CD14-positive monocyte (primary cell): Measurements from ENCODE around the gene CCL17. TPM values are rescaled to one million over a fixed set of nuclear protein-coding genes. Genes with fewer than 3 reads are reported as not detected.
A peak's percentile ranks its signal among the peaks of the same experiment; 100 is the strongest.

ENCODE experiments used
- DNase-seq, 3 donors: peaks; one replicate each; pipeline ENCODE4 v3.0.0-alpha.2; 2011 to 2022
- H2AFZ ChIP-seq: 2 replicates; pipeline ENCODE4 v1.6.0; 2012; ENCODE audit warnings: mild to moderate bottlenecking, low read depth, low read length, inconsistent platforms; ENCODE audit not compliant: insufficient read depth, poor library complexity, severe bottlenecking
- H3K27ac ChIP-seq, 2 donors: 1 replicate in 1 of 2; 2 replicates in 1 of 2; pipeline ENCODE4 v1.5.1; 2012 to 2013; ENCODE audit warnings: low read length in 2 of 2, control low read depth in 1 of 2, inconsistent platforms in 1 of 2, low read depth in 1 of 2, mild to moderate bottlenecking in 1 of 2
- H3K27me3 ChIP-seq, 2 donors: one replicate each; pipeline versions ENCODE4 v1.6.0 to v1.6.1; 2011 to 2013; ENCODE audit warnings: low read length in 2 of 2; ENCODE audit not compliant: control insufficient read depth in 2 of 2, insufficient read depth in 2 of 2
- H3K36me3 ChIP-seq, 2 donors: replicated peaks in 1 of 2; 1 replicate in 1 of 2; 2 replicates in 1 of 2; pipeline versions ENCODE4 v1.5.1 to v1.6.1; 2012 to 2013; ENCODE audit warnings: low read length in 2 of 2, control low read depth in 1 of 2, inconsistent platforms in 1 of 2, mild to moderate bottlenecking in 1 of 2; ENCODE audit not compliant: insufficient read depth in 2 of 2, control insufficient read depth in 1 of 2
- H3K4me1 ChIP-seq, 2 donors: 1 replicate in 1 of 2; 2 replicates in 1 of 2; pipeline versions ENCODE4 v1.5.1 to v1.6.1; 2012 to 2013; ENCODE audit warnings: low read length in 2 of 2, control low read depth in 1 of 2, inconsistent platforms in 1 of 2, mild to moderate bottlenecking in 1 of 2, moderate library complexity in 1 of 2; ENCODE audit not compliant: insufficient read depth in 2 of 2, control insufficient read depth in 1 of 2
- H3K4me2 ChIP-seq: replicated peaks from 2 replicates; pipeline ENCODE3; 2012; ENCODE audit warnings: low read length, moderate library complexity, mild to moderate bottlenecking; ENCODE audit not compliant: poor library complexity, severe bottlenecking; ENCODE audit errors: extremely low read depth
- H3K4me3 ChIP-seq, 3 experiments: fragments of 200-600 bp in 1 of 3; sonication (generic) in 1 of 3; replicated peaks in 1 of 3; 1 replicate in 2 of 3; 2 replicates in 1 of 3; pipeline ENCODE4 v1.5.1; 2011 to 2013; ENCODE audit warnings: low read length in 3 of 3, mild to moderate bottlenecking in 3 of 3, control low read depth in 2 of 3, low read depth in 2 of 3, inconsistent platforms in 1 of 3, moderate library complexity in 1 of 3
- H3K79me2 ChIP-seq: 2 replicates; pipeline ENCODE4 v1.6.0; 2012; ENCODE audit warnings: mild to moderate bottlenecking, control low read depth, inconsistent platforms, low read length, moderate library complexity; ENCODE audit not compliant: insufficient read depth
- H3K9ac ChIP-seq: 2 replicates; pipeline ENCODE4 v1.6.0; 2017; ENCODE audit warnings: low read length, mild to moderate bottlenecking; ENCODE audit not compliant: insufficient read depth, poor library complexity, severe bottlenecking
- H3K9me3 ChIP-seq, 2 donors: replicated peaks in 1 of 2; 1 replicate in 1 of 2; 2 replicates in 1 of 2; pipeline versions ENCODE4 v1.5.1 to v1.6.1; 2012 to 2013; ENCODE audit warnings: low read length in 2 of 2, control low read depth in 1 of 2; ENCODE audit not compliant: control insufficient read depth in 1 of 2, insufficient read depth in 1 of 2
- H4K20me1 ChIP-seq: 2 replicates; pipeline ENCODE4 v1.6.0; 2012; ENCODE audit warnings: mild to moderate bottlenecking, low read length, control low read depth, moderate library complexity; ENCODE audit not compliant: insufficient read depth
- H3K27ac Mint-ChIP-seq, 7 donors: one replicate each; pipeline ENCODE4 v1.8.0; 2020; ENCODE audit warnings: mild to moderate bottlenecking in 7 of 7, mixed read lengths in 7 of 7, moderate library complexity in 6 of 7, inconsistent platforms in 2 of 7
- H3K27me3 Mint-ChIP-seq, 3 donors: one replicate each; pipeline ENCODE4 v1.8.0; 2021 to 2022; ENCODE audit warnings: low read depth in 3 of 3, mild to moderate bottlenecking in 3 of 3, mixed read lengths in 3 of 3, moderate library complexity in 3 of 3, inconsistent platforms in 1 of 3
- H3K36me3 Mint-ChIP-seq, 2 donors: one replicate each; pipeline ENCODE4 v1.8.0; 2020; ENCODE audit warnings: mixed read lengths in 2 of 2, inconsistent platforms in 1 of 2, mild to moderate bottlenecking in 1 of 2
- H3K4me1 Mint-ChIP-seq: one replicate; pipeline ENCODE4 v1.8.0; 2020; ENCODE audit warnings: mild to moderate bottlenecking, mixed read lengths
- H3K4me3 Mint-ChIP-seq, 2 donors: one replicate each; pipeline ENCODE4 v1.8.0; 2020; ENCODE audit warnings: mild to moderate bottlenecking in 2 of 2, mixed read lengths in 2 of 2, moderate library complexity in 1 of 2
- H3K9me3 Mint-ChIP-seq, 7 donors: one replicate each; pipeline ENCODE4 v1.8.0; 2020 to 2022; ENCODE audit warnings: mixed read lengths in 7 of 7, mild to moderate bottlenecking in 6 of 7, moderate library complexity in 6 of 7, inconsistent platforms in 2 of 7
- CTCF ChIP-seq: fragments of 200-600 bp; IDR thresholded peaks from one replicate; pipeline ENCODE4 v1.8.0; 2022; ENCODE audit warnings: antibody characterized with exemption, mild to moderate bottlenecking
- WGBS: methylation state at CpG from one replicate; pipeline ENCODE4 v1.1.5; 2013; ENCODE audit warnings: missing lambda C conversion rate; ENCODE audit not compliant: insufficient coverage; 5-methylcytosine and 5-hydroxymethylcytosine counted together
- intact Hi-C, 2 donors: fragments of 100-400 bp; cut with micrococcal nuclease; formaldehyde crosslinking; loops; one replicate each; pipeline versions ENCODE4 v1.15.0 to v1.15.1; 2023
- polyA plus RNA-seq, 3 donors: library from polyadenylated mRNA; depleted of rRNA in 1 of 3; unstranded in 2 of 3; stranded (reverse) in 1 of 3; fragments of 300-500 nt in 2 of 3; fragments of >200 nt in 1 of 3; fragmentation: Illumina TruSeq in 2 of 3; gene quantifications; 1 replicate in 2 of 3; 2 replicates in 1 of 3; pipeline ENCODE4 v1.2.3, GENCODE V29; 2012 to 2021

Gene CCL17
- polyA plus RNA-seq, 3 donors: not detected

- Mint-ChIP-seq H3K4me1 (peaks cover 10% of the 10 kb centered on the region), H3K9me3 (no peaks in the 10 kb centered on the region), H3K36me3 (no peaks in the 10 kb centered on the region), H3K27ac (peak overlapping the region in 2 of 7 donors; percentile 23 to 33), H3K4me3 (peak overlapping the region in 1 of 2 donors; percentile 47), H3K27me3 (peaks cover 5 to 16% (median 16%) of the 10 kb centered on the region in 3 donors)
- H3K27ac ChIP-seq: no peak overlapping the region
- H4K20me1 ChIP-seq: no peaks in the 10 kb centered on the region
- no peak for DNase-seq
- H3K9me3 ChIP-seq: no peaks in the 10 kb centered on the region
- H3K4me3 ChIP-seq: no peak overlapping the region
- H2AFZ ChIP-seq: no peak overlapping the region
- 38% methylated on average over 5 of the region's 5 CpGs for WGBS
- peaks cover 0 to 3% of the 10 kb centered on the region in 2 donors for H3K27me3 ChIP-seq
- no peak overlapping the region for H3K9ac ChIP-seq
- H3K79me2 ChIP-seq: no peaks in the 10 kb centered on the region
- no peak overlapping the region for H3K4me2 ChIP-seq
- no peak for TF ChIP-seq CTCF
- H3K36me3 ChIP-seq: no peaks in the 10 kb centered on the region
- intact Hi-C loops: no loop called here
- H3K4me1 ChIP-seq: peaks cover 17 to 25% of the 10 kb centered on the region in 2 donors
Measured at GRCh38 chr16:57409065-57409464, 4.5 kb downstream of the CCL17 start.

- Mint-ChIP-seq H3K36me3 (no peaks in the 10 kb centered on the region), H3K4me1 (peaks cover 10% of the 10 kb centered on the region), H3K27me3 (peaks cover 2 to 12% (median 10%) of the 10 kb centered on the region in 3 donors), H3K9me3 (no peaks in the 10 kb centered on the region), H3K4me3 (no peak overlapping the region), H3K27ac (no peak overlapping the region)
- H3K79me2 ChIP-seq: no peaks in the 10 kb centered on the region
- no peaks in the 10 kb centered on the region for H3K9me3 ChIP-seq
- H2AFZ ChIP-seq: no peak overlapping the region
- H3K27ac ChIP-seq: no peak overlapping the region
- WGBS: 90% methylated on average over 14 of the region's 14 CpGs
- no peaks in the 10 kb centered on the region for H4K20me1 ChIP-seq
- H3K36me3 ChIP-seq: no peaks in the 10 kb centered on the region
- no peak overlapping the region for H3K9ac ChIP-seq
- H3K4me2 ChIP-seq: no peak overlapping the region
- H3K4me1 ChIP-seq: peaks cover 17 to 25% of the 10 kb centered on the region in 2 donors
- no peak for TF ChIP-seq CTCF
- intact Hi-C loops: no loop called here
- no peak overlapping the region for H3K4me3 ChIP-seq
- DNase-seq: no peak
- no peaks in the 10 kb centered on the region for H3K27me3 ChIP-seq
Measured at GRCh38 chr16:57409870-57410587, 5.5 kb downstream of the CCL17 start.
